ENCODE results near the gene MIEN1.
"Not testable (repeated sequence)": the region's sequence is repeated elsewhere in the genome, so short reads cannot be mapped to it uniquely, and the experiment has no call there.

MIEN1 gene

DNA sequence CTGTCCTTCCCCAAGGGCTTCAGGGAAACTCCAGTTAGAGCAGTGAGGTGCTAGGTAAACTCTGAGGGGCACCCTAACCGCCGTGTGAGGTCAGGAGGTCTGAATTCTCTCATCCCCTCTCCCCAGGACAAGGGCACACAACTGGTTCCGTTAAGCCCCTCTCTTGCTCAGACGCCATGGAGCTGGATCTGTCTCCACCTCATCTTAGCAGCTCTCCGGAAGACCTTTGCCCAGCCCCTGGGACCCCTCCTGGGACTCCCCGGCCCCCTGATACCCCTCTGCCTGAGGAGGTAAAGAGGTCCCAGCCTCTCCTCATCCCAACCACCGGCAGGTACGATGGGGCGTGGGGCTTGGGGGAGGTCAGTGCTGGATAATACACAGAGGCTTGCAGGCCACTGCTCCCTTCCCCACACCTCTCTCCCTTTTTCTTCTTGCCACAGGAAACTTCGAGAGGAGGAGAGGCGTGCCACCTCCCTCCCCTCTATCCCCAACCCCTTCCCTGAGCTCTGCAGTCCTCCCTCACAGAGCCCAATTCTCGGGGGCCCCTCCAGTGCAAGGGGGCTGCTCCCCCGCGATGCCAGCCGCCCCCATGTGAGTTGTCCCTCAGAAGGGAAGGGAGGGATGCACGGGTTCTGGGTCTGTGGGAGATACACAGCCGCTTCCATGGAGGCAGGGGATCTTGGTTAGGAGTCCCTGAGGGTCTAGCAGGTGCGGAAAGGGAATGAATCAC lies 12.0 kb upstream of the MIEN1 start:
- no peak for DNase-seq (ENCODE audit: low read depth in 2 of 3, low spot score in 1 of 3)

GRCh38 chr17:39740357-39741111 lies 10.2 kb upstream of the MIEN1 start:
- DNase-seq (ENCODE audit: low read depth in 2 of 3, low spot score in 1 of 3) = no peak

DNA sequence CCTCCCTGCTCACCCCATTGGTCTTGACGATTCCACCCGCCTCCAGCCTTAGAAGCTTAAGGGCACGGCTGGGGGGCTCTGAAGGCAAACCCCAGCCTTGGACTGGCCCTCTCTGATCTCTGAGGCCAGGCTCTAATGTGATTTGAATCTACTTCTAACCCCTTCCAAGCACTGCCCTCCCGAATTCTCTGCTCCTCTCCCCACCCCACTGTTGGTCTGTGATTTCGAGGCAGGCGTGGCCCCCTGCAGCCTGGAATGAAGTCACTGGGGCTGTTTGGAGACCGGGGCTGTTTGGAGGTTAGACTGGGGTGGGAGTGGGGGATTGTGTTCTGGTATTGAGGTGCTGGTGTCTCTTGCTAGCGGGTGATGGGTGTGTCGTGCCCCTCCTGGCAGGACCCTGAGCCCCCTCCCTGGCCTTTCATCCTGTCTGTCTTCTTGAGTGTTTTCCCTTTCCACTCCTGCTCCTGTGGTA lies 9.6 kb upstream of the MIEN1 start:
- DNase-seq (ENCODE audit: low read depth in 2 of 3, low spot score in 1 of 3) = no peak

DNA sequence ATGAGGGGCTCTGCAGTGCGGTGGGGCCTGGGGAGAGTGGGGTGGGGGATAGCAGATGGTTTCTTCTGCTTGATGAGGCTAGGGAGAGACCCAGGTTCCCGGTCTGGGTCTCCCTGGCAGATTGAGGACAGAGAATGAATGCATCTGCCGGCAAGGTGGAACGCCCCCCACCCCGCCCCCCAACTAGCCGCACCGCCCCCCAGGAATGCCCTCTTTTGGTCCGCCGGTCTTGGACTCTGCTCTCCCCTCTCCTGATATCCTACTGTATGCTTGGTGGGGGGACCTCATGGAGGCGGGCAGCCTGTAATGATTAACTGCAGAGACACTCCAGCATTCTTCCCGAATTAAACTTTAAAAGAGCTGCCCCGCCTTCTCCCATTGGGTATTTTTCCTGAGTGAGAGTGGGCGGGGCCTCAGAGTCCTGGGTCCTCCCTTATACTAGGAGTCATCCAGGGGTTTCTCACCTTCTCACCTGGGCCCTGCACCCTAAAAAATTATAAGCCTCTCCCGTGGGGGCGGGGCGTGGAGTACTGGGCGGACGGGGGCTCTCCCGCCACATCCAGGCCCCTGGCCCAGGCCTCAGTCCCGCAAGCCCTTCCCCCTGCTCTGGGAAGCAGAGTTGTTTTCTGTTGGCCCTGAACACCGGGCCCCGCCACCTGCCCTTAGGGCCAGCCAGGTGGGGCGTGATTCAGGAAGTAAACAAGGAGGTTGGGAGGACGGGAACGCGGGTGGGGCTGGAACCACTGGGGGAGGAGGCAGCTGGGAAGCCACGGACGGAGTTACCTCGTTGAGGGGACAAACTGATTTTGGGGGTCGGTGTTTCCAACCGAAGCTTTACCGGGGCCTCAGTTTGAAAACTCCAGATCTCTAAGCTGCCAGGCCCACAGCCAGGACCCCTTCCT lies 8.9 kb upstream of the MIEN1 start:
- no peak for DNase-seq (ENCODE audit: low read depth in 2 of 3, low spot score in 1 of 3)

GRCh38 chr17:39738568-39738901 lies 8.2 kb upstream of the MIEN1 start:
- peak in 1 of 3 donors; percentile 37 for DNase-seq (ENCODE audit: low read depth in 2 of 3, low spot score in 1 of 3)

DNA sequence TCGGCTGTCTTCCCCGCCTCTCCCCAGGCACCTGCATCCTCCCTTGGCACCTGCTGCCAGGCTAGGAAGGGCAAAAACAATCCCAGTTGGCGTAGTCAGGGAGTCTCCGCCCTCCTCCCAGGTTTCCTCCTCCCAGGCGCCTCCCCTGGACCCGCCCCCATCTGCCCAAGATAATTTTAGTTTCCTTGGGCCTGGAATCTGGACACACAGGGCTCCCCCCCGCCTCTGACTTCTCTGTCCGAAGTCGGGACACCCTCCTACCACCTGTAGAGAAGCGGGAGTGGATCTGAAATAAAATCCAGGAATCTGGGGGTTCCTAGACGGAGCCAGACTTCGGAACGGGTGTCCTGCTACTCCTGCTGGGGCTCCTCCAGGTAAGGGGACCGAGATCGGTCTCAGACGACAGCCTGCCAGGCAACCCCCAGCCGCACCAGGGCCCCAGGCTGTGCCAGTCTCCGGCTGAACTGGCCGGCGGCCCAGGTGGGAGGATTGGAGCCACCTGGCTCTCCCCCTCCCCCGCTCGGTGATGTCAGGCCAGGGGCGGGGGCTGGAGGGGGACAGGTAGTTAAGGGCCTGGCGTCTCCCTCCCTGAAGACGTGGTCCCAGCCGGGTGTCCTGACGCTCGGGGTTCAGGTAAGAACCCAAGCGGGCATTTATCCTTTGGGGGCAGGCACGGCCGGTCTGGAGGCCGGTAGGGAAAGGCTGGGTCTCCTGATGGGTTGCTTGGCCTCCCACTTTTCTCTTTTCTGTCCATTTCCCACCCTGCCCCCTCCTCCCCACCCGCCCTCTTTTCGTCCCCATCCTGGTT lies 7.6 kb upstream of the MIEN1 start, which contains the start of gene GRB7:
GRB7 (plus strand) TSS at position 179 of the 808 bp plus-strand sequence. CDS start 4,364 bp downstream, outside the sequence.
- DNase-seq (ENCODE audit: low read depth in 2 of 3, low spot score in 1 of 3) = no peak

GRCh38 chr17:39737206-39737759 lies 7.0 kb upstream of the MIEN1 start:
- DNase-seq (ENCODE audit: low read depth in 2 of 3, low spot score in 1 of 3) = no peak

DNA sequence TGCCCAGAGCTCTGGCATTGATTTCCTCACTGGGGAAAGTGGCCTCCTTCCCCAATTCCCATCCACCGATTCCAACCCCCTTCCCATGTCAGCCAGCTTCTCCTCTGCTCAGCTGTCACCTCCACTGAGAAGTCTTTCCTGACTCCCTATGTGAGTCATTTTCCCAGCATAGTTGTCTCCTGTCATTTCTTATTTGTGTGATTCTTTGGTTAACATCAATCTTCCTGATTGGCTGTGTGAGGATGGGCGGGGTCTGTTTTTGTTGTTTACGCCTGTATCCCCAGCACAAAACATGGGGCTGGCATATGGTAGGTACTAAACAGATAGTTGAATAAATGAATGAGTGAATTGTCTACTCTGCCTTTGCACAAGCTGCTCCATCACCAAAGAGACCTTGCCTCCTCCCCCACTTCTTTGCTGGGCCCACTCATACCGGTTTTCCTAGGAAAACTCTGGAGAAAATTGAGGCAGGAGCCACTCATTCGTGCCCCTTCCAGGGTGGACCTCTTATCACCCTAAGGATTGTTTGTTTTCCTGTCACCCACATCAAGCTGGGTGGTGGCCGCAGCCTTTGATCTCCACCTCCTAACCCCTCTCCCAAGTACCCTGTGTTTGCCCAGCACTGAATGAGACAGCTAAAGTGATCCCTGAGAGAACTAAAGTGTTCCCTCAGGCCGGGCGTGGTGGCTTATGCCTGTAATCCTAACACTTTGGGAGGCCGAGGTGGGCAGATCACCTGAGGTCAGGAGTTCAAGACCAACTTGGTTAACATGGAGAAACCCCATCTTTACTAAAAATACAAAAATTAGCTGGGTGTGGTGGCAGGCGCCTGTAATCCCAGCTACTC lies 6.2 kb upstream of the MIEN1 start:
- DNase-seq (ENCODE audit: low read depth in 2 of 3, low spot score in 1 of 3) = no peak

DNA sequence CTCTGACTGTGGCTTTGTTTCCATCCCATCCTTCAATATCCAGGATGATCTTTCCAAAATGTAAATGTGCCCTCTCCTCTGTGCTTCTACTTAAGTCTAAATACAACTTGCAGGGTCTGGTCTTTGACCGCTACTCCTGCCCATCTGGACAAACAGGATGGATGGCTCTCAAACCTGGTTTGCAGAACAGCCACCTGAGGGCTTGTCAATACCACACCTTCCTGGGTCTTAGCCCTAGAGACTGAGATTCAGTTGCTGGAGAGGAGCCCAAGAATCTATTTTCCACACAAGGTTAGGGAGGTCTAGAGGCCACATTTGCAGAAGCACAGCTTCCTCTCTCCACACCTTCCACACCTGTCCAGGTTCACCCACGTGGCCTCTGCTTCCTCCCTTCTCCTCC lies 5.5 kb upstream of the MIEN1 start:
- no peak for DNase-seq (ENCODE audit: low read depth in 2 of 3, low spot score in 1 of 3)

DNA sequence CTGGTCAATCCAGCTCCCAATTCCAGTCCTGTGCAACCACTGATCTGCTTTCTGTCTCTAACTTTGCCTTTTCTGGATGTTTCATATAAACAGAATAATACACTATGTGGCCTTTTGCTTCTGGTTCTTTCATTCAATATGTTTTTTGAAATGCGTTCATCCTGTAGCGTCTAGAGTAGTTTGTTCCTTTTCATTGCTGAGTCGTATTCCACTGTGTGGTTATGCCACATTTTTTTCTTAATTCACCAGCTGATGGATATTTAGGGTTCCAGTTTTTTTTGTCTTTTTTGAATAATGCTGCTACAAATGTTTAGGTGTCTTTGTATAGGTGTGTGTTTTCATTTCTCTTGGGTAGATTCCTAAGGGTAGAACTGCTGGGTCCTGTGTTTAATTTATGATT lies 2.3 kb upstream of the MIEN1 start:
- no peak for DNase-seq (ENCODE audit: low read depth in 2 of 3, low spot score in 1 of 3)

- DNase-seq (ENCODE audit: low read depth in 2 of 3, low spot score in 1 of 3) = no peak
Measured at GRCh38 chr17:39729280-39729851, 966 bp downstream of the MIEN1 start.

DNA sequence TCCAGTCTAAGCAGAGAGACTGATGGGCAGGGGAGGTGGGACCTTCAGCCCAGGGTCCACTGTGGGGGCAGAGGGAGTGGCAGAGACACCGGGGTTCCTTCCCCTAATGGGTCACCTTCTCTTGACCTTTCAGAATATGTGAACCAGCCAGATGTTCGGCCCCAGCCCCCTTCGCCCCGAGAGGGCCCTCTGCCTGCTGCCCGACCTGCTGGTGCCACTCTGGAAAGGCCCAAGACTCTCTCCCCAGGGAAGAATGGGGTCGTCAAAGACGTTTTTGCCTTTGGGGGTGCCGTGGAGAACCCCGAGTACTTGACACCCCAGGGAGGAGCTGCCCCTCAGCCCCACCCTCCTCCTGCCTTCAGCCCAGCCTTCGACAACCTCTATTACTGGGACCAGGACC lies 2.8 kb downstream of the MIEN1 start:
- DNase-seq (ENCODE audit: low read depth in 2 of 3, low spot score in 1 of 3) = no peak

DNA sequence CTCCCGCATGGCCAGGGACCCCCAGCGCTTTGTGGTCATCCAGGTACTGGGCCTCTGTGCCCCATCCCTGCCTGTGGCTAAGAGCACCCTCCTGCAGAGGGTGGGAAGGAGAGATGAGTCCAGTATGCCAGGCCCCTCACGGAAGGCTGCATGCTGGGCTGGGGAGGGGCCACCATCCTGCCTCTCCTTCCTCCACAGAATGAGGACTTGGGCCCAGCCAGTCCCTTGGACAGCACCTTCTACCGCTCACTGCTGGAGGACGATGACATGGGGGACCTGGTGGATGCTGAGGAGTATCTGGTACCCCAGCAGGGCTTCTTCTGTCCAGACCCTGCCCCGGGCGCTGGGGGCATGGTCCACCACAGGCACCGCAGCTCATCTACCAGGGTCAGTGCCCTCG lies 3.7 kb downstream of the MIEN1 start:
- no peak for DNase-seq (ENCODE audit: low read depth in 2 of 3, low spot score in 1 of 3)

DNA sequence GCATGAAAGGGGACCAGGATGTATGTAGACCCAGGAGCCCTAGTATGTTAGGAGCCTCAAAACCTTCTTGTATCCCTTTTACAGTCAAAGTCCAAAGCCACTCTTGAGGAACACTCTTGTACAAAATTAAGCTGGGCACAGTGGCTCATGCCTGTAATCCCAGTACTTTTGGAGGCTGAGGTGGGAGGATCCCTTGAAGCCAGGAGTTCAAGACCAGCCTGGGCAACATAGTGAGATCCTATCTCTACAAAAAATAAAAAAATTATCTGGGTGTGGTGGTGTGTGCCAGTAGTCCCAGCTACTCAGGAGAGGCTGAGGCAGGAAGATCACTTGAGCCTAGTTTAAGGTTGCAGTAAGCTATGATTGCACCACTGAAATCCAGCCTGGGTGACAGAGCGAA lies 4.4 kb downstream of the MIEN1 start:
- not testable (repeated sequence) for DNase-seq (ENCODE audit: low read depth in 2 of 3, low spot score in 1 of 3)

DNA sequence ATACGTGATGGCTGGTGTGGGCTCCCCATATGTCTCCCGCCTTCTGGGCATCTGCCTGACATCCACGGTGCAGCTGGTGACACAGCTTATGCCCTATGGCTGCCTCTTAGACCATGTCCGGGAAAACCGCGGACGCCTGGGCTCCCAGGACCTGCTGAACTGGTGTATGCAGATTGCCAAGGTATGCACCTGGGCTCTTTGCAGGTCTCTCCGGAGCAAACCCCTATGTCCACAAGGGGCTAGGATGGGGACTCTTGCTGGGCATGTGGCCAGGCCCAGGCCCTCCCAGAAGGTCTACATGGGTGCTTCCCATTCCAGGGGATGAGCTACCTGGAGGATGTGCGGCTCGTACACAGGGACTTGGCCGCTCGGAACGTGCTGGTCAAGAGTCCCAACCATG lies 5.6 kb downstream of the MIEN1 start:
- no peak for DNase-seq (ENCODE audit: low read depth in 2 of 3, low spot score in 1 of 3)

- no peak for DNase-seq (ENCODE audit: low read depth in 2 of 3, low spot score in 1 of 3)
Measured at GRCh38 chr17:39722965-39723848, 7.1 kb downstream of the MIEN1 start.

- DNase-seq (ENCODE audit: low read depth in 2 of 3, low spot score in 1 of 3) = no peak
Measured at GRCh38 chr17:39722104-39722503, 8.2 kb downstream of the MIEN1 start.
